GM19193 (cell line): ENCODE data around the gene ARHGAP6.

Experiments used
- POLR2A ChIP-seq: IDR thresholded peaks from 4 replicates; pipeline ENCODE4 v1.6.1; 2011; ENCODE audit not compliant: insufficient read depth, insufficient read length; ENCODE audit errors: extremely low read depth

ARHGAP6 gene

GRCh38 chrX:11290416-11291102 is 375.2 kb downstream of the ARHGAP6 start:
- no peak for TF ChIP-seq POLR2A

- TF ChIP-seq POLR2A = no peak
Measured at GRCh38 chrX:11287505-11287904, 378.2 kb downstream of the ARHGAP6 start.

- TF ChIP-seq POLR2A = no peak
Measured at GRCh38 chrX:11285651-11286050, 380.1 kb downstream of the ARHGAP6 start.

GRCh38 chrX:11282043-11282442 is 383.7 kb downstream of the ARHGAP6 start:
- TF ChIP-seq POLR2A = no peak

- TF ChIP-seq POLR2A = no peak
Measured at GRCh38 chrX:11273544-11273943, 392.2 kb downstream of the ARHGAP6 start.

GRCh38 chrX:11272863-11273262 is 392.9 kb downstream of the ARHGAP6 start:
- no peak for TF ChIP-seq POLR2A

GRCh38 chrX:11272290-11272689 is 393.4 kb downstream of the ARHGAP6 start:
- no peak for TF ChIP-seq POLR2A

- TF ChIP-seq POLR2A = no peak
Measured at GRCh38 chrX:11269996-11270395, 395.7 kb downstream of the ARHGAP6 start.

- no peak for TF ChIP-seq POLR2A
Measured at GRCh38 chrX:11269006-11269405, 396.7 kb downstream of the ARHGAP6 start.

GRCh38 chrX:11267425-11267824 is 398.3 kb downstream of the ARHGAP6 start:
- TF ChIP-seq POLR2A = no peak

GRCh38 chrX:11266573-11267003 is 399.1 kb downstream of the ARHGAP6 start:
- TF ChIP-seq POLR2A = no peak

GRCh38 chrX:11265352-11265751 is 400.4 kb downstream of the ARHGAP6 start:
- no peak for TF ChIP-seq POLR2A

GRCh38 chrX:11264925-11265324 is 400.8 kb downstream of the ARHGAP6 start:
- no peak for TF ChIP-seq POLR2A

GRCh38 chrX:11261260-11261659 is 404.5 kb downstream of the ARHGAP6 start:
- no peak for TF ChIP-seq POLR2A

- TF ChIP-seq POLR2A = no peak
Measured at GRCh38 chrX:11259437-11259836, 406.3 kb downstream of the ARHGAP6 start.

GRCh38 chrX:11257711-11258110 is 408.0 kb downstream of the ARHGAP6 start:
- no peak for TF ChIP-seq POLR2A

GRCh38 chrX:11257290-11257689 is 408.4 kb downstream of the ARHGAP6 start:
- TF ChIP-seq POLR2A = no peak
